Neural progenitor cell (in vitro differentiated cells): Measurements from ENCODE around the gene FGD6.

Source experiments
- CTCF ChIP-seq: fragments of 200-600 bp; sonication (generic); IDR thresholded peaks from 2 replicates; pipeline ENCODE4 v1.5.1; 2017; ENCODE audit warnings: antibody characterized with exemption, mild to moderate bottlenecking
- EZH2 ChIP-seq: fragments of 200-600 bp; sonication (generic); IDR thresholded peaks from 2 replicates; pipeline ENCODE4 v1.6.1; 2017; ENCODE audit warnings: antibody characterized with exemption, mild to moderate bottlenecking, moderate library complexity
- EZH2phosphoT487 ChIP-seq: fragments of 200-600 bp; sonication (generic); IDR thresholded peaks from 2 replicates; pipeline ENCODE4 v1.6.1; 2017; ENCODE audit warnings: antibody characterized with exemption

- TF ChIP-seq EZH2 (no peak), CTCF (no peak), EZH2phosphoT487 (no peak)
Observed at GRCh38 chr12:95115641-95116040, 101.6 kb downstream of the FGD6 start.
